ENCODE measurements around the gene FGFR4.
A peak's percentile ranks its signal among the peaks of the same experiment; 100 is the strongest.

Gene FGFR4

GRCh38 chr5:177132136-177133095 lies 45.7 kb downstream of the FGFR4 start:
- no peak for DNase-seq (ENCODE audit: low spot score)

- DNase-seq (ENCODE audit: low spot score) = peak; percentile 95
These were observed 46.6 kb downstream of the FGFR4 start, which contains the start of gene NSD1 for GRCh38 chr5:177133096-177133852. Gene NSD1, plus strand, starts transcription at chr5:177133773. Its CDS starts 1,331 bp downstream, at chr5:177135104.

- DNase-seq (ENCODE audit: low spot score) = no peak
These were observed 47.4 kb downstream of the FGFR4 start for GRCh38 chr5:177133853-177134696.

DNA sequence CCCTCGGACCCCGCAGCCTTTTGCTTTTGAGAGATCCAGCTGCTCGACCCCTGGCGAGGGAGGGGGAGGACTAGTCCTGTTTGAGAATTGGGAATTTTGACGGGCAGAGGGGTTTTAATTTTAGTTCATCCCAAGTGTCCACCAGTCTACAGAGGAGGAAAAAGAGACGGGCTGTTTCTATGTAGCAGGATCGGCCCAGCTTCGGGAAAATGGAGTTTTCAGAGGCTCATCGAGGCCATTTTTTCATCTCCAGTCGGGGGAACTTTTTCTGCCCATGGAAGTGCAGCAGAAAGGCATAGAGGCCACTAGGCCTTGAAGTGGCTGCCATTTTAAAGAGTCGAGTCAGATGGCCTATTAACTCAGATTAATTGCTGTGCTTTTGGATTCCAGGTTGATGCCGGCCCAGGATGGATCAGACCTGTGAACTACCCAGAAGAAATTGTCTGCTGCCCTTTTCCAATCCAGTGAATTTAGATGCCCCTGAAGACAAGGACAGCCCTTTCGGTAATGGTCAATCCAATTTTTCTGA lies 48.0 kb downstream of the FGFR4 start:
- no peak for DNase-seq (ENCODE audit: low spot score)

- DNase-seq (ENCODE audit: low spot score) = no peak
These were observed 53.6 kb downstream of the FGFR4 start for GRCh38 chr5:177140312-177140711.

- no peak for DNase-seq (ENCODE audit: low spot score)
These were observed 54.8 kb downstream of the FGFR4 start for GRCh38 chr5:177141496-177141895.

DNA sequence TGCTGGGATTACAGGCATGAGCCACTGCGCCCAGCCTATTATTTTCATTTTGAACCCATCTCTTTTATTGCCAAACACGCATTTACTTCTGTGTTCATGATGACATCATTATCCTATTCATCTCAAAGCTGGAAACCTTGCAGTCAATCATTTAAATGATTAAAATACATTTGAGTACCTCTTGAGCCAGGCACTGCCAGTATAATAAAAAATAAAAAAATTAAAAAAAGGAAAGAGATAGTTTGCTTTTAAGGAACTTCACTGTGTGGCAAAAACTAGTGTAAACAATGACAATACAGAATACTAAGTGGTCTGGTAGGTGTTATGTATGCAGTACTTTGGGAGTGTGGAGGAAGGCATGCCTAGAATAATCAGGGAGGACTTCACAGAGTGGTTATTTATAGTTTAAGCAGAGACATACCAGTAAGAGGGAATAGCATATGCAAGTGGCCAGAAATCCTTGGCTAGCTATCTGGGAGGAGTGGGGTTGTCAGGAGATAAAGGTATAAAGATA lies 55.4 kb downstream of the FGFR4 start:
- DNase-seq (ENCODE audit: low spot score) = no peak

GRCh38 chr5:177142778-177143177 lies 56.1 kb downstream of the FGFR4 start:
- DNase-seq (ENCODE audit: low spot score) = no peak

GRCh38 chr5:177146891-177147638 lies 60.4 kb downstream of the FGFR4 start:
- no peak for DNase-seq (ENCODE audit: low spot score)

Data from ecto neural progenitor cell (in vitro differentiated cells).